GM18907 (cell line): ENCODE measurements around the gene PPP6R1.

Experiments used
- ATAC-seq: cut with Tn5 transposase; IDR thresholded peaks from one replicate; pipeline ENCODE4 v1.9.1; 2021; ENCODE audit warnings: mild to moderate bottlenecking, moderate library complexity; ENCODE audit not compliant: unreplicated experiment

PPP6R1 gene

GRCh38 chr19:55244004-55244680 lies 14.7 kb downstream of the PPP6R1 start:
- no peak for ATAC-seq

GRCh38 chr19:55242517-55242916 lies 16.3 kb downstream of the PPP6R1 start:
- no peak for ATAC-seq

- no peak for ATAC-seq
Observed at GRCh38 chr19:55241935-55242464, 16.8 kb downstream of the PPP6R1 start.

GRCh38 chr19:55241143-55241934 lies 17.5 kb downstream of the PPP6R1 start:
- no peak for ATAC-seq

GRCh38 chr19:55240713-55241020 lies 18.1 kb downstream of the PPP6R1 start:
- ATAC-seq, result no peak

- no peak for ATAC-seq
Observed at GRCh38 chr19:55239004-55239403, 19.8 kb downstream of the PPP6R1 start.

- ATAC-seq, result no peak
Observed at GRCh38 chr19:55238030-55238429, 20.8 kb downstream of the PPP6R1 start.

- ATAC-seq, result no peak
Observed at GRCh38 chr19:55232986-55233385, 25.8 kb downstream of the PPP6R1 start.

- ATAC-seq, result no peak
Observed at GRCh38 chr19:55232286-55232602, 26.6 kb downstream of the PPP6R1 start.

GRCh38 chr19:55231391-55232285 lies 27.2 kb downstream of the PPP6R1 start:
- ATAC-seq, result no peak

- ATAC-seq, result no peak
Observed at GRCh38 chr19:55230780-55231179, 28.0 kb downstream of the PPP6R1 start.

- ATAC-seq, result no peak
Observed at GRCh38 chr19:55230329-55230728, 28.5 kb downstream of the PPP6R1 start.

- ATAC-seq, result no peak
Observed at GRCh38 chr19:55229789-55230182, 29.0 kb downstream of the PPP6R1 start.

- ATAC-seq, result no peak
Observed at GRCh38 chr19:55229145-55229788, 29.6 kb downstream of the PPP6R1 start.

- ATAC-seq, result no peak
Observed at GRCh38 chr19:55228403-55229031, 30.3 kb downstream of the PPP6R1 start, which contains the start of gene TMEM86B. TSS of gene TMEM86B (minus strand) at chr19:55228763. CDS start at chr19:55228741, 22 bp downstream.

- ATAC-seq, result no peak
Observed at GRCh38 chr19:55228015-55228391, 30.8 kb downstream of the PPP6R1 start.

- ATAC-seq, result no peak
Observed at GRCh38 chr19:55227241-55228014, 31.4 kb downstream of the PPP6R1 start.

- no peak for ATAC-seq
Observed at GRCh38 chr19:55226788-55227187, 32.0 kb downstream of the PPP6R1 start.

GRCh38 chr19:55226273-55226672 lies 32.5 kb downstream of the PPP6R1 start:
- no peak for ATAC-seq
